ENCODE results near the gene SLCO3A1.

The SLCO3A1 gene

DNA sequence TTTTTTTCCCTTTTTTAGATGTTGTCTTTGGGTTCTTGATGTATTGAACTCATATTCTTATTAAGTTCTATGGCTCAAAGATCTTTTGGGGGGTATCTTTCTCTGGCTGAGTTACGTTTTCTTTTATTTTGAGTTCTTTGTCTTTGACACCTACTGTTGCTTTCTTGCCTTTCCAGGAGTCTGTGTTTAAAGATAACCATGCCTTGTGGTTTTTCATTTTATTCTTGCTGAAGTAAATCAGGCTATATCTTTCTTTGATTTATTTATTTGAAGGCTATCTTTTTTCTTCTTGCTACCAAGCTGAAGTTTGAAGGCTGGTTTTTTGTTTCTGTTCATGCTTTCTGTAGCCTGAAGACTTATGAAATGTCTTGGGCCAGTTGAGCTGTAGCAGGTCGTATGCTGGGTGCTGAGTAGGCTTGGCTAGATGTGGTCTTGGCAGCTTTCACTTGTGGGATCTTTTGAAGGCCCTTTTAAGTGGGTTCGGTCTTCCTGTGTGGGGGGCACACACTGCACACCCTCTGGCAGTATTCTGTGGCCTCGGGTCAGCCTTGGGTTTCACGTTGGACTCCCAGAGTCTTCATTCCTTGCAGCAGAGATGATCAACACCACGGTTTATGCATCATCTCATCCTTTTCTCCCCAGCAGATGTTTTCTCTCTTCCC, 17.5 kb downstream of the SLCO3A1 start:
- DNase-seq (ENCODE audit: low read depth in 1 of 2, low spot score in 1 of 2): no peak
- H3K4me3 ChIP-seq (replicated peaks; ENCODE audit: insufficient read depth, low read length): no peak overlapping the region
- TF ChIP-seq SPI1 (IDR thresholded peaks at IDR 0.05; ENCODE audit: borderline replicate concordance, low read depth) (no peak), POLR2AphosphoS5 (IDR thresholded peaks at IDR 0.05; ENCODE audit: low read depth) (no peak), GABPA (IDR thresholded peaks at IDR 0.05; ENCODE audit: low read depth) (no peak)
- TF ChIP-seq, protein P1, sequence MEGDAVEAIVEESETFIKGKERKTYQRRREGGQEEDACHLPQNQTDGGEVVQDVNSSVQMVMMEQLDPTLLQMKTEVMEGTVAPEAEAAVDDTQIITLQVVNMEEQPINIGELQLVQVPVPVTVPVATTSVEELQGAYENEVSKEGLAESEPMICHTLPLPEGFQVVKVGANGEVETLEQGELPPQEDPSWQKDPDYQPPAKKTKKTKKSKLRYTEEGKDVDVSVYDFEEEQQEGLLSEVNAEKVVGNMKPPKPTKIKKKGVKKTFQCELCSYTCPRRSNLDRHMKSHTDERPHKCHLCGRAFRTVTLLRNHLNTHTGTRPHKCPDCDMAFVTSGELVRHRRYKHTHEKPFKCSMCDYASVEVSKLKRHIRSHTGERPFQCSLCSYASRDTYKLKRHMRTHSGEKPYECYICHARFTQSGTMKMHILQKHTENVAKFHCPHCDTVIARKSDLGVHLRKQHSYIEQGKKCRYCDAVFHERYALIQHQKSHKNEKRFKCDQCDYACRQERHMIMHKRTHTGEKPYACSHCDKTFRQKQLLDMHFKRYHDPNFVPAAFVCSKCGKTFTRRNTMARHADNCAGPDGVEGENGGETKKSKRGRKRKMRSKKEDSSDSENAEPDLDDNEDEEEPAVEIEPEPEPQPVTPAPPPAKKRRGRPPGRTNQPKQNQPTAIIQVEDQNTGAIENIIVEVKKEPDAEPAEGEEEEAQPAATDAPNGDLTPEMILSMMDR (IDR thresholded peaks at IDR 0.05; ENCODE audit: insufficient read depth, low read length): no peak
- TF ChIP-seq, protein P2, sequence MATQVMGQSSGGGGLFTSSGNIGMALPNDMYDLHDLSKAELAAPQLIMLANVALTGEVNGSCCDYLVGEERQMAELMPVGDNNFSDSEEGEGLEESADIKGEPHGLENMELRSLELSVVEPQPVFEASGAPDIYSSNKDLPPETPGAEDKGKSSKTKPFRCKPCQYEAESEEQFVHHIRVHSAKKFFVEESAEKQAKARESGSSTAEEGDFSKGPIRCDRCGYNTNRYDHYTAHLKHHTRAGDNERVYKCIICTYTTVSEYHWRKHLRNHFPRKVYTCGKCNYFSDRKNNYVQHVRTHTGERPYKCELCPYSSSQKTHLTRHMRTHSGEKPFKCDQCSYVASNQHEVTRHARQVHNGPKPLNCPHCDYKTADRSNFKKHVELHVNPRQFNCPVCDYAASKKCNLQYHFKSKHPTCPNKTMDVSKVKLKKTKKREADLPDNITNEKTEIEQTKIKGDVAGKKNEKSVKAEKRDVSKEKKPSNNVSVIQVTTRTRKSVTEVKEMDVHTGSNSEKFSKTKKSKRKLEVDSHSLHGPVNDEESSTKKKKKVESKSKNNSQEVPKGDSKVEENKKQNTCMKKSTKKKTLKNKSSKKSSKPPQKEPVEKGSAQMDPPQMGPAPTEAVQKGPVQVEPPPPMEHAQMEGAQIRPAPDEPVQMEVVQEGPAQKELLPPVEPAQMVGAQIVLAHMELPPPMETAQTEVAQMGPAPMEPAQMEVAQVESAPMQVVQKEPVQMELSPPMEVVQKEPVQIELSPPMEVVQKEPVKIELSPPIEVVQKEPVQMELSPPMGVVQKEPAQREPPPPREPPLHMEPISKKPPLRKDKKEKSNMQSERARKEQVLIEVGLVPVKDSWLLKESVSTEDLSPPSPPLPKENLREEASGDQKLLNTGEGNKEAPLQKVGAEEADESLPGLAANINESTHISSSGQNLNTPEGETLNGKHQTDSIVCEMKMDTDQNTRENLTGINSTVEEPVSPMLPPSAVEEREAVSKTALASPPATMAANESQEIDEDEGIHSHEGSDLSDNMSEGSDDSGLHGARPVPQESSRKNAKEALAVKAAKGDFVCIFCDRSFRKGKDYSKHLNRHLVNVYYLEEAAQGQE (IDR thresholded peaks at IDR 0.05; ENCODE audit: insufficient replicate concordance, low read depth): no peak
- no peak overlapping the region for H3K27ac ChIP-seq (replicated peaks)
- no peaks in the 10 kb centered on the region for H3K27me3 ChIP-seq (ENCODE audit: insufficient read depth, poor library complexity, severe bottlenecking)

DNA sequence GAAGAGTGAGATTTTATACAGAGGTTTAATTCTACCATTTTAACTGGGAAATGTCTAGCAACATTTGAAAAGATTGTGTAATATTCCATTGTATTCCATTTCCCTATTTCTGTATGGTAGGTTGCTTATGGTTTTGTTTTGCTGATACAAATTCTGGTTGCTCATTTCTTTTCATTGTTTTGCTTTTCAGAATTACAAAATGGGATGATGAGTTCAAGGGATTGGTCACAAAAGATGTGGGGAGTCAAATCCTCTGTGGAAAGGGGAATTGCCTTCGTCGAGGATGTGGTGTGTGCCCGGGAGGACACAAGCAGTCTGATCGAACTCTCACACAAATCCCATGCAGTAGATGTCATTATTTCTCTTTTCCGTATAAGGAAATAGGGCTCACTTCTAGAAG, 18.3 kb downstream of the SLCO3A1 start:
- TF ChIP-seq SPI1 (IDR thresholded peaks at IDR 0.05; ENCODE audit: borderline replicate concordance, low read depth): peak; percentile 58; the same call in 1 of the 2 replicates
- TF ChIP-seq, protein P2 (IDR thresholded peaks at IDR 0.05; ENCODE audit: insufficient replicate concordance, low read depth): no peak

DNA sequence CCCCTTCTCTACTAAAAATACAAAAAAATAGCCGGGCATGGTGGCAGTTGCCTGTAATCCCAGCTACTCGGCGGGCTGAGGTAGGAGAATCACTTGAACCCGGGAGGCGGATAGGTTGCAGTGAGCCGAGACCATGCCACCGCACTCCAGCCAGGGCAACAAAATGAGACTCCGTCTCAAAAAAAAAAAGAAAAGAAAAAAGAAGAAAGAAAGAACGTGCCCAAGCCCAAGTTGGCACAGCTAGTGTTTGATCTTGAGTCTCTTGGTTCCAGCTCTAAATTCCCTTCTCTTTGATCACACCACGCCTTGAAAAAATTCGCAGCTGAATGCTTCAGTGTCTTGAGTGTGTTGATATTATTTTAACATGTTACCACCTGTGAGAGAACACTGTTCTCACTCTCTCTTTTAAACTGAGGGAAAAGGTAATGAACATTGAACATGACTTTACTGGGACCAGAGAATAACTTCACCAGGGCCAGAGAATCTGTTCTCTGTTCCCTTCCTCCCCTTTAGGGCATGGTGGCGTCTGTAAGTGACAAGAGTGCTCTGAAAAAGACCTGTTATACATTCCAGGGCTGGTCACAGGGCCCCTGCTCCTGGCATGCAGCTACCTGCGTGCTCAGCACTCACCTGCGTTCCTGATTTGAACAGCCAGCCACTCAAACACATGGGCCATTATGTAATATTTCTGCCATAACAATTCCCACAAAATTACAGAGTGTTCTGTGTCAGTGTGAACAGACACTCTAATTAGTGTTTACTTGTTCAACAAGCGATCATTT, 19.0 kb downstream of the SLCO3A1 start:
- TF ChIP-seq SPI1 (IDR thresholded peaks at IDR 0.05; ENCODE audit: borderline replicate concordance, low read depth): no peak
- no peak for TF ChIP-seq POLR2AphosphoS5 (IDR thresholded peaks at IDR 0.05; ENCODE audit: low read depth)
- TF ChIP-seq GABPA (IDR thresholded peaks at IDR 0.05; ENCODE audit: low read depth): no peak
- TF ChIP-seq, protein P2 (IDR thresholded peaks at IDR 0.05; ENCODE audit: insufficient replicate concordance, low read depth): no peak
- TF ChIP-seq, protein P1 (IDR thresholded peaks at IDR 0.05; ENCODE audit: insufficient read depth, low read length): no peak
- Histone ChIP-seq H3K4me3 (replicated peaks; ENCODE audit: insufficient read depth, low read length) (no peak overlapping the region), H3K27me3 (ENCODE audit: insufficient read depth, poor library complexity, severe bottlenecking) (no peaks in the 10 kb centered on the region), H3K27ac (replicated peaks) (no peak overlapping the region)
- DNase-seq (ENCODE audit: low read depth in 1 of 2, low spot score in 1 of 2): no peak

More for the DNA sequence above, 18.3 kb downstream of the SLCO3A1 start:
- Histone ChIP-seq H3K4me3 (replicated peaks; ENCODE audit: insufficient read depth, low read length) (no peak overlapping the region), H3K27ac (replicated peaks) (no peak overlapping the region), H3K27me3 (ENCODE audit: insufficient read depth, poor library complexity, severe bottlenecking) (no peaks in the 10 kb centered on the region)
- DNase-seq (ENCODE audit: low read depth in 1 of 2, low spot score in 1 of 2): no peak

All from HL-60 (cell line).